PC-9 (cell line): ENCODE results near the gene CELF2.

Source experiments
- CTCF ChIP-seq: fragments of 200-600 bp; sonication (generic); conservative IDR thresholded peaks from 2 replicates; pipeline ENCODE4 v1.6.1; 2017; ENCODE audit warnings: mixed run types, antibody characterized with exemption, mild to moderate bottlenecking, moderate library complexity
- EZH2 ChIP-seq: fragments of 200-600 bp; sonication (generic); IDR thresholded peaks from 2 replicates; pipeline ENCODE4 v1.8.0; 2017; ENCODE audit warnings: antibody characterized with exemption, low read depth

DNA sequence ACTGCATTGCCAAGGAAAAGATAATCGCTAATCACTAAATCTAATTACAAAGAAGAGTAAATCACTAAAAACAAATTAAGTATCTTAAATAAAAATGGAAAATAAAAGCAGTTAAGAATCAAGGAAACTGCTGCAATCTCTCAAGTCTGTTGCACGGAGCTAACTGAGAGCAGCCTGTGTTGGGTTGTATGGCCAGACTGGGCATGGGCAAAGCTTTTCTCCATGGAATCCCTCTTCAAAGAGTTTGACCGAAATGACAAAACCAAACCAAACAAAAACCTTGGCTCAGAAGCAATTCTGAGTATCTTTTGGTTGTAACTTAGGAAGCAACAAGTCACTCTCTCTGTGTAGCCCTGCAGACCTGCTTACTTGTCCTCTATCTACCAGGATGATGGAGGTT, 78.8 kb downstream of the CELF2 start:
- TF ChIP-seq CTCF: no peak
- no peak for TF ChIP-seq EZH2
